ENCODE measurements around the gene PLEKHA5. TPM values are rescaled to one million over a fixed set of nuclear protein-coding genes. Genes with fewer than 3 reads are reported as not detected.

The PLEKHA5 gene
- total RNA-seq, 1 donor: 82.2 TPM

DNA sequence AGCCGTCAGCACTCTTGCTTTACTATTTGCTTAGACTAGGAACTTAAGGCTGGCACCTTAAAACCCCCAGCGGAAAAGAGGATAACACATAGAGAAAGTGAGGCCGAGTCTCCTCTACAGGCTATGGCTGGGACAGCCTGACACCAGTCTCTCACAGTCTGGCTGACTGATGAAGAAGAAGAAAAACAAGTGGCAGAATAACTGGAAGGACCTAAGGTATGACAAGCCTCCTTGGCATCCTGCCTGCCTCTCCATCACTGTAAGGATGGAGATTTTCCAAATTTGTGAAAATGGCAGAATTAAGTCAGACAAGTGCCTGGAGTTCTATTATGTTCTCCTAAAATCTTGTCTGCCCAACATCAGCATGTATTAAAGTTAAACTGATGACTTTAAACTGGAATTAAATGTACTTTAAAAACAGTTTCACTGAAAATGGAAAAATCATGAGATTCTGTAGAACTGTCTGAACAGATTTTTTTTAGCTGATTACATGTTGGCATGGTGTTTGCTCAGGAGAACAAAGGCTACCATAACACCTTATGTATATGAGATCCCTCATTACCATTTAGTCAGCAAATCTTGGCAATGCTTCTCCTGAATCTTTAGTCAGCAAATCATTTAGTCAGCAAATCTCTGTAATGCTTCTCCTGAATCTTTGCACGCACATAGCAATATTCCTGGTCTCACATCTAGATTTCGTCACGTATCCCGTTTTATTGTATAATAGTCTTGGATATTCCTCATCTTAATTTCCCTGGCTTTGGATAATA is 169.5 kb downstream of the PLEKHA5 start:
- Histone ChIP-seq H3K4me2 (ENCODE audit: insufficient read depth, low read length) (peak overlapping the region; percentile 30), H3K4me3 (ENCODE audit: insufficient read depth, low read length) (no peak overlapping the region), H3K36me3 (ENCODE audit: insufficient read depth, low read length) (no peaks in the 10 kb centered on the region), H3K4me1 (ENCODE audit: insufficient read depth, low read length) (peaks cover 11% of the 10 kb centered on the region), H4K20me1 (ENCODE audit: insufficient read depth, low read length) (no peaks in the 10 kb centered on the region), H3K27me3 (ENCODE audit: insufficient read depth, low read length) (no peaks in the 10 kb centered on the region), H2AFZ (ENCODE audit: low read length) (no peak overlapping the region), H3K79me2 (ENCODE audit: insufficient read depth, low read length) (no peaks in the 10 kb centered on the region), H3K9me3 (ENCODE audit: low read depth, low read length) (no peaks in the 10 kb centered on the region), H3K27ac (ENCODE audit: low read depth, low read length) (peak overlapping the region; percentile 11)
- DNase-seq (ENCODE audit: insufficient read length, low spot score, missing footprints): no peak
- TF ChIP-seq, protein P1, sequence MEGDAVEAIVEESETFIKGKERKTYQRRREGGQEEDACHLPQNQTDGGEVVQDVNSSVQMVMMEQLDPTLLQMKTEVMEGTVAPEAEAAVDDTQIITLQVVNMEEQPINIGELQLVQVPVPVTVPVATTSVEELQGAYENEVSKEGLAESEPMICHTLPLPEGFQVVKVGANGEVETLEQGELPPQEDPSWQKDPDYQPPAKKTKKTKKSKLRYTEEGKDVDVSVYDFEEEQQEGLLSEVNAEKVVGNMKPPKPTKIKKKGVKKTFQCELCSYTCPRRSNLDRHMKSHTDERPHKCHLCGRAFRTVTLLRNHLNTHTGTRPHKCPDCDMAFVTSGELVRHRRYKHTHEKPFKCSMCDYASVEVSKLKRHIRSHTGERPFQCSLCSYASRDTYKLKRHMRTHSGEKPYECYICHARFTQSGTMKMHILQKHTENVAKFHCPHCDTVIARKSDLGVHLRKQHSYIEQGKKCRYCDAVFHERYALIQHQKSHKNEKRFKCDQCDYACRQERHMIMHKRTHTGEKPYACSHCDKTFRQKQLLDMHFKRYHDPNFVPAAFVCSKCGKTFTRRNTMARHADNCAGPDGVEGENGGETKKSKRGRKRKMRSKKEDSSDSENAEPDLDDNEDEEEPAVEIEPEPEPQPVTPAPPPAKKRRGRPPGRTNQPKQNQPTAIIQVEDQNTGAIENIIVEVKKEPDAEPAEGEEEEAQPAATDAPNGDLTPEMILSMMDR (IDR thresholded peaks at IDR 0.05; ENCODE audit: extremely low read depth, low read depth, low read length): no peak

DNA sequence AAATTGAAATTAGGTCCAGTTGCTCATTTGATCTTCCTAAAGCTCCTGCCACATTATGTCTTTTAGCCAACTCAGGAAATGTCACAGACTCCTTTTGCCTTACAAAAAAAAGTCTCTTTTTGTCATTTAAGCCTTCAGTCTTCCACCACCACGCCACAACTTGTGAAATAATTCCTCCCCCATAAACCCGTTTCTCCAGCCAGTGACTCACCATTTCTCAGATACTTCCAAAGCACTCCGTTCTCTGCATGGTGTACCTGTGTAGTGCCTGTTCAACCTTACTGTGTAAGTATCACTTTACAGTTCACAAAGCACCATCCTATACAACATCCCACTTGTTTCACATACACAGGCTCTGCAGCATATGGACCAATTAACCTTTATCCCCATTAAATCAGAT is 170.2 kb downstream of the PLEKHA5 start:
- DNase-seq (ENCODE audit: insufficient read length, low spot score, missing footprints): peak; percentile 68
- Histone ChIP-seq H3K36me3 (ENCODE audit: insufficient read depth, low read length) (no peaks in the 10 kb centered on the region), H4K20me1 (ENCODE audit: insufficient read depth, low read length) (no peaks in the 10 kb centered on the region), H3K4me1 (ENCODE audit: insufficient read depth, low read length) (peaks cover 11% of the 10 kb centered on the region), H3K9me3 (ENCODE audit: low read depth, low read length) (no peaks in the 10 kb centered on the region), H3K4me2 (ENCODE audit: insufficient read depth, low read length) (peak overlapping the region; percentile 30), H3K27ac (ENCODE audit: low read depth, low read length) (peak overlapping the region; percentile 11), H3K27me3 (ENCODE audit: insufficient read depth, low read length) (no peaks in the 10 kb centered on the region), H3K79me2 (ENCODE audit: insufficient read depth, low read length) (no peaks in the 10 kb centered on the region), H3K4me3 (ENCODE audit: insufficient read depth, low read length) (no peak overlapping the region), H2AFZ (ENCODE audit: low read length) (no peak overlapping the region)
- TF ChIP-seq, protein P1 (IDR thresholded peaks at IDR 0.05; ENCODE audit: extremely low read depth, low read depth, low read length): no peak

DNA sequence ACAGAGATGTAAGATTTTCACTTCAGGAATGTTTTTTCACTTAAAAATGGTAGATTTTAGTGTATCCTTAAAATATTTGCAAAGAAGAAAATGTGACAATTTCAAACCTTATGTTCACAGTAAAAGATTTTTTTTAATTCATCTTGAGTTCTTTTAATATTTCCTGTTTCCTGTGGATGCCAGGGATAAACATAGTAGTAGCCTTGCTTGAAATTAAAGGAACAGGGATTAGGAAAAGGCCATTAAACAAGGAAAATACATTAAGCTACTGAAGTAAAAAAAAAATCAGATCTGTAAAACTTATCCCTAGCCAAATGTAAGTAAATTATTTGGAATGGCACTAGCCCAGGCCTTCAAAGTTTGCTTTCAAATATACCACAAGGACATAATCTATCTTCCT is 171.7 kb downstream of the PLEKHA5 start:
- H3K27me3 ChIP-seq (ENCODE audit: insufficient read depth, low read length): no peaks in the 10 kb centered on the region
- H3K4me3 ChIP-seq (ENCODE audit: insufficient read depth, low read length): no peak overlapping the region
- TF ChIP-seq, protein P1 (IDR thresholded peaks at IDR 0.05; ENCODE audit: extremely low read depth, low read depth, low read length): no peak
- no peak overlapping the region for H3K4me2 ChIP-seq (ENCODE audit: insufficient read depth, low read length)
- no peak overlapping the region for H2AFZ ChIP-seq (ENCODE audit: low read length)
- H3K4me1 ChIP-seq (ENCODE audit: insufficient read depth, low read length): peaks cover 11% of the 10 kb centered on the region
- H3K36me3 ChIP-seq (ENCODE audit: insufficient read depth, low read length): no peaks in the 10 kb centered on the region
- H3K27ac ChIP-seq (ENCODE audit: low read depth, low read length): no peak overlapping the region
- H3K79me2 ChIP-seq (ENCODE audit: insufficient read depth, low read length): no peaks in the 10 kb centered on the region
- no peaks in the 10 kb centered on the region for H4K20me1 ChIP-seq (ENCODE audit: insufficient read depth, low read length)
- DNase-seq (ENCODE audit: insufficient read length, low spot score, missing footprints): no peak
- no peaks in the 10 kb centered on the region for H3K9me3 ChIP-seq (ENCODE audit: low read depth, low read length)

DNA sequence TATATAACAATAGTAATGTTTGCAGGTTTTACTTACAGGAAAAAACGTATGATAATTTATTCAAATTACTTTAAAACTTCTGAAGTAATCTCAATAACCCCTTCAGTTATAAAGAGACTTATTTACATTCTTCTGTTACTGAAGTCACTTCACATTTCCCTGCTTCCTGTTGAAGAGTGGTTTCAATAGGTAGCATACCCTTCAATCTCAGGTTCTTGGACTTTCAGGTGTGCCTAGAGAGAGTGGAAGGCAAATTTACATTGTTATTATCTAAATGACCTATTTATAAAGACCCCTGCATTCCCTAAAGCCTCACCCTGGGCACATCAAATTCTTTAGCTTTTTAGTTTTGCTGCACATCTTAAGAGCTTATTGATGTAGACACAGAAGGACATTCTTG is 172.2 kb downstream of the PLEKHA5 start:
- DNase-seq (ENCODE audit: insufficient read length, low spot score, missing footprints): no peak
- Histone ChIP-seq H4K20me1 (ENCODE audit: insufficient read depth, low read length) (no peaks in the 10 kb centered on the region), H3K9me3 (ENCODE audit: low read depth, low read length) (no peaks in the 10 kb centered on the region), H3K27me3 (ENCODE audit: insufficient read depth, low read length) (no peaks in the 10 kb centered on the region), H3K4me1 (ENCODE audit: insufficient read depth, low read length) (peaks cover 11% of the 10 kb centered on the region), H2AFZ (ENCODE audit: low read length) (no peak overlapping the region), H3K36me3 (ENCODE audit: insufficient read depth, low read length) (no peaks in the 10 kb centered on the region), H3K27ac (ENCODE audit: low read depth, low read length) (no peak overlapping the region), H3K4me2 (ENCODE audit: insufficient read depth, low read length) (no peak overlapping the region), H3K79me2 (ENCODE audit: insufficient read depth, low read length) (no peaks in the 10 kb centered on the region), H3K4me3 (ENCODE audit: insufficient read depth, low read length) (no peak overlapping the region)
- TF ChIP-seq, protein P1 (IDR thresholded peaks at IDR 0.05; ENCODE audit: extremely low read depth, low read depth, low read length): no peak
